H9 (cell line): ENCODE results near the gene EHD3. TPM values are rescaled to one million over a fixed set of nuclear protein-coding genes. Genes with fewer than 3 reads are reported as not detected.
A peak's percentile ranks its signal among the peaks of the same experiment; 100 is the strongest.

Source experiments
- DNase-seq: peaks from one replicate; pipeline ENCODE4 v3.0.0-alpha.2; 2017
- H2AFZ ChIP-seq: one replicate; pipeline ENCODE4 v1.6.1; 2013; ENCODE audit warnings: mild to moderate bottlenecking, low read length, control low read depth, moderate library complexity
- H2AK5ac ChIP-seq: 2 replicates; pipeline ENCODE4 v1.6.1; 2013; ENCODE audit warnings: low read length, control low read depth, mixed read lengths; ENCODE audit not compliant: insufficient read length
- H2BK120ac ChIP-seq: one replicate; pipeline ENCODE4 v1.6.1; 2013; ENCODE audit warnings: low read depth, mild to moderate bottlenecking, low read length, control low read depth, inconsistent platforms; ENCODE audit not compliant: poor library complexity, severe bottlenecking
- H2BK12ac ChIP-seq: 2 replicates; pipeline ENCODE4 v1.6.1; 2013; ENCODE audit warnings: low read length, control low read depth, mixed read lengths, low read depth; ENCODE audit not compliant: insufficient read length
- H2BK15ac ChIP-seq: 2 replicates; pipeline ENCODE4 v1.6.1; 2013; ENCODE audit warnings: low read depth, low read length, control low read depth
- H2BK20ac ChIP-seq: one replicate; pipeline ENCODE4 v1.6.1; 2013; ENCODE audit warnings: low read depth, mild to moderate bottlenecking, low read length, control low read depth, inconsistent platforms; ENCODE audit not compliant: poor library complexity, severe bottlenecking
- H2BK5ac ChIP-seq: 2 replicates; pipeline ENCODE4 v1.6.1; 2013; ENCODE audit warnings: low read length, control low read depth, mixed read lengths; ENCODE audit not compliant: insufficient read length
- H3K14ac ChIP-seq: 2 replicates; pipeline ENCODE4 v1.6.1; 2013; ENCODE audit warnings: low read length, control low read depth; ENCODE audit not compliant: insufficient read depth
- H3K18ac ChIP-seq: 2 replicates; pipeline ENCODE4 v1.6.1; 2013; ENCODE audit warnings: low read depth, mild to moderate bottlenecking, mixed read lengths, low read length, control low read depth; ENCODE audit not compliant: insufficient read length
- H3K23ac ChIP-seq: 2 replicates; pipeline ENCODE4 v1.6.1; 2013; ENCODE audit warnings: low read length, control low read depth, mixed read lengths, low read depth; ENCODE audit not compliant: insufficient read length
- H3K23me2 ChIP-seq: 2 replicates; pipeline ENCODE4 v1.6.1; 2013; ENCODE audit warnings: low read depth, mild to moderate bottlenecking, mixed read lengths, low read length, control low read depth; ENCODE audit not compliant: insufficient read length, poor library complexity, severe bottlenecking
- H3K27ac ChIP-seq: 2 replicates; pipeline ENCODE4 v1.5.1; 2013; ENCODE audit warnings: low read length, control low read depth, mixed read lengths, low read depth; ENCODE audit not compliant: insufficient read length
- H3K27me3 ChIP-seq: 2 replicates; pipeline ENCODE4 v1.6.1; 2013; ENCODE audit warnings: low read length, control low read depth, inconsistent platforms; ENCODE audit not compliant: insufficient read depth
- H3K4ac ChIP-seq: 2 replicates; pipeline ENCODE4 v1.6.1; 2013; ENCODE audit warnings: low read depth, mild to moderate bottlenecking, control low read depth, inconsistent platforms, low read length, moderate library complexity
- H3K4me1 ChIP-seq: 2 replicates; pipeline ENCODE4 v1.6.1; 2013; ENCODE audit warnings: low read length, control low read depth, inconsistent platforms; ENCODE audit not compliant: insufficient read depth
- H3K4me2 ChIP-seq: 2 replicates; pipeline ENCODE4 v1.6.1; 2013; ENCODE audit warnings: low read length, control low read depth, mixed read lengths; ENCODE audit not compliant: insufficient read length, insufficient read depth
- H3K56ac ChIP-seq: 2 replicates; pipeline ENCODE4 v1.6.1; 2013; ENCODE audit warnings: low read depth, mild to moderate bottlenecking, mixed read lengths, low read length, control low read depth; ENCODE audit not compliant: insufficient read length
- H3K79me1 ChIP-seq: 2 replicates; pipeline ENCODE4 v1.6.1; 2013; ENCODE audit warnings: low read depth, mild to moderate bottlenecking, moderate library complexity, low read length, control low read depth, inconsistent platforms; ENCODE audit not compliant: insufficient read depth, poor library complexity, severe bottlenecking
- H3K79me2 ChIP-seq: 2 replicates; pipeline ENCODE4 v1.6.1; 2013; ENCODE audit warnings: low read length, control low read depth, inconsistent platforms; ENCODE audit not compliant: insufficient read depth
- H3K9ac ChIP-seq: 2 replicates; pipeline ENCODE4 v1.6.1; 2013; ENCODE audit warnings: low read length, control low read depth, mixed read lengths; ENCODE audit not compliant: insufficient read length; ENCODE audit errors: extremely low read depth
- H3K9me3 ChIP-seq: one replicate; pipeline ENCODE4 v1.6.1; 2013; ENCODE audit warnings: low read depth, low read length, inconsistent platforms; ENCODE audit not compliant: control insufficient read depth
- H3T11ph ChIP-seq: one replicate; pipeline ENCODE4 v1.6.1; 2013; ENCODE audit warnings: mild to moderate bottlenecking, low read length, control low read depth, inconsistent platforms
- H4K20me1 ChIP-seq: one replicate; pipeline ENCODE4 v1.6.1; 2013; ENCODE audit not compliant: control insufficient read depth, insufficient read length, insufficient read depth
- H4K5ac ChIP-seq: 2 replicates; pipeline ENCODE4 v1.6.1; 2013; ENCODE audit warnings: low read depth, mild to moderate bottlenecking, mixed read lengths, low read length, control low read depth; ENCODE audit not compliant: insufficient read length
- H4K8ac ChIP-seq: replicated peaks from 2 replicates; pipeline ENCODE4 v1.6.1; 2013; ENCODE audit warnings: low read length, control low read depth, mixed read lengths, low read depth; ENCODE audit not compliant: insufficient read length
- H4K91ac ChIP-seq: 2 replicates; pipeline ENCODE4 v1.6.1; 2013; ENCODE audit warnings: low read depth, mild to moderate bottlenecking, moderate library complexity, mixed read lengths, low read length, control low read depth; ENCODE audit not compliant: insufficient read length
- H3K27ac Mint-ChIP-seq, 3 experiments: 2 replicates in 2 of 3; 3 replicates in 1 of 3; pipeline ENCODE4 v1.8.0; 2020 to 2021; ENCODE audit warnings: mixed read lengths in 3 of 3, mild to moderate bottlenecking in 1 of 3, moderate library complexity in 1 of 3
- H3K27me3 Mint-ChIP-seq: 2 replicates; pipeline ENCODE4 v1.8.0; 2021; ENCODE audit warnings: low read depth, mild to moderate bottlenecking, moderate library complexity, mixed read lengths
- H3K36me3 Mint-ChIP-seq, 3 experiments: 2 replicates in 2 of 3; 3 replicates in 1 of 3; pipeline ENCODE4 v1.8.0; 2020 to 2021; ENCODE audit warnings: low read depth in 3 of 3, mixed read lengths in 3 of 3; ENCODE audit not compliant: insufficient read depth in 1 of 3
- H3K4me1 Mint-ChIP-seq, 2 experiments: 2 replicates each; pipeline ENCODE4 v1.8.0; 2020; ENCODE audit warnings: mixed read lengths in 2 of 2
- H3K4me3 Mint-ChIP-seq, 2 experiments: 2 replicates in 1 of 2; 3 replicates in 1 of 2; pipeline ENCODE4 v1.8.0; 2020 to 2021; ENCODE audit warnings: mild to moderate bottlenecking in 2 of 2, mixed read lengths in 2 of 2, moderate library complexity in 1 of 2
- H3K9me3 Mint-ChIP-seq, 2 experiments: 2 replicates in 1 of 2; 3 replicates in 1 of 2; pipeline ENCODE4 v1.8.0; 2020; ENCODE audit warnings: mild to moderate bottlenecking in 2 of 2, mixed read lengths in 2 of 2, moderate library complexity in 1 of 2
- WGBS: extraction: QIAGEN DNeasy Blood & Tissue Kit; methylation state at CpG from one replicate; pipeline ENCODE4 v1.1.7; 2013; ENCODE audit warnings: missing lambda C conversion rate, low lambda C conversion rate, mixed read lengths; ENCODE audit not compliant: insufficient read length; ENCODE audit errors: extremely low coverage; 5-methylcytosine and 5-hydroxymethylcytosine counted together
- total RNA-seq: library from RNA; stranded (reverse); gene quantifications from 2 replicates; pipeline ENCODE4 v1.2.1, GENCODE V29; 2021
- TF ChIP-seq, protein P1 (sequence below): fragments of 200-600 bp; sonication (generic); conservative IDR thresholded peaks from 3 replicates; pipeline ENCODE4 v1.8.0; 2021; ENCODE audit warnings: antibody characterized with exemption, mild to moderate bottlenecking

The EHD3 gene
- total RNA-seq, 1 experiment from 2014 or later = 8.3 TPM

DNA sequence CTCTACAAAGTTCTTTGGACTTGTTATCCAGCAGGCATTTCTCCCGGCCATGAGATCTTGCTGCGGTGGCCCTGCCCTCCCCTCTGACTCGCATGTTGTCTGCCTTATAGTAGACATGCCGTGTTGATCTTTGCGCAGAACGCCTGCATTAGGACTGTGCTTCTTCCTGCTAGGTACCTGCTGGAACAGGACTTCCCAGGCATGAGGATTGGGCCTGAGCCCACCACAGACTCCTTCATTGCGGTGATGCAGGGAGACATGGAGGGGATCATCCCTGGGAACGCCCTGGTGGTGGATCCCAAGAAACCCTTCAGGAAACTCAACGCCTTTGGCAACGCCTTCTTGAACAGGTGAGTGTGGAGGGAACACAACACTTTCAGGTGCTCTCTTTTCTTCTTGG, 10.1 kb downstream of the EHD3 start:
- Histone ChIP-seq H3T11ph (no peak overlapping the region), H3K23ac (no peak overlapping the region), H2AFZ (no peak overlapping the region), H3K9me3 (no peaks in the 10 kb centered on the region), H3K9ac (no peak overlapping the region), H4K5ac (no peak overlapping the region), H3K23me2 (no peaks in the 10 kb centered on the region), H3K4ac (no peak overlapping the region), H2BK15ac (no peak overlapping the region), H2BK5ac (no peak overlapping the region), H2AK5ac (no peak overlapping the region), H3K14ac (no peak overlapping the region; the same call in 1 of the 2 replicates), H2BK12ac (no peak overlapping the region), H3K79me1 (no peaks in the 10 kb centered on the region), H3K79me2 (no peaks in the 10 kb centered on the region), H3K56ac (no peak overlapping the region), H3K27ac (no peak overlapping the region), H4K20me1 (peaks cover 3% of the 10 kb centered on the region), H2BK20ac (no peak overlapping the region), H4K8ac (no peak overlapping the region), H3K4me1 (no peaks in the 10 kb centered on the region), H3K4me2 (no peak overlapping the region), H3K27me3 (no peaks in the 10 kb centered on the region), H2BK120ac (no peak overlapping the region), H3K18ac (no peak overlapping the region), H4K91ac (no peak overlapping the region)
- Mint-ChIP-seq H3K27me3 (no peaks in the 10 kb centered on the region), H3K27ac (peak overlapping the region in 1 of 3 experiments; percentile 38; a peak in 1 of 7 replicates), H3K9me3 (no peaks in the 10 kb centered on the region), H3K36me3 (peaks cover under 1 to 16% (median 8%) of the 10 kb centered on the region in 3 experiments; a peak in 5 of 7 replicates), H3K4me3 (no peak overlapping the region), H3K4me1 (peaks cover 0 to 5% of the 10 kb centered on the region in 2 experiments; a peak in 1 of 4 replicates)
- peak; percentile 20 for DNase-seq
- WGBS = no CpG with 5 or more reads among the region's 10 CpGs
- TF ChIP-seq, protein P1, sequence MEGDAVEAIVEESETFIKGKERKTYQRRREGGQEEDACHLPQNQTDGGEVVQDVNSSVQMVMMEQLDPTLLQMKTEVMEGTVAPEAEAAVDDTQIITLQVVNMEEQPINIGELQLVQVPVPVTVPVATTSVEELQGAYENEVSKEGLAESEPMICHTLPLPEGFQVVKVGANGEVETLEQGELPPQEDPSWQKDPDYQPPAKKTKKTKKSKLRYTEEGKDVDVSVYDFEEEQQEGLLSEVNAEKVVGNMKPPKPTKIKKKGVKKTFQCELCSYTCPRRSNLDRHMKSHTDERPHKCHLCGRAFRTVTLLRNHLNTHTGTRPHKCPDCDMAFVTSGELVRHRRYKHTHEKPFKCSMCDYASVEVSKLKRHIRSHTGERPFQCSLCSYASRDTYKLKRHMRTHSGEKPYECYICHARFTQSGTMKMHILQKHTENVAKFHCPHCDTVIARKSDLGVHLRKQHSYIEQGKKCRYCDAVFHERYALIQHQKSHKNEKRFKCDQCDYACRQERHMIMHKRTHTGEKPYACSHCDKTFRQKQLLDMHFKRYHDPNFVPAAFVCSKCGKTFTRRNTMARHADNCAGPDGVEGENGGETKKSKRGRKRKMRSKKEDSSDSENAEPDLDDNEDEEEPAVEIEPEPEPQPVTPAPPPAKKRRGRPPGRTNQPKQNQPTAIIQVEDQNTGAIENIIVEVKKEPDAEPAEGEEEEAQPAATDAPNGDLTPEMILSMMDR = no peak
